HepG2 (cell line): ENCODE data around the gene LSMEM2. TPM values are rescaled to one million over a fixed set of nuclear protein-coding genes. Genes with fewer than 3 reads are reported as not detected.

Source experiments
- ATAC-seq: fragments of 200-7000 bp; cut with Tn5 transposase; 3 replicates; pipeline ENCODE4 v1.9.1; 2020; ENCODE audit warnings: mild to moderate bottlenecking, moderate library complexity
- BruUV-seq: library from RNA; stranded (reverse); fragments of 400-500 nt; replicated peaks from 2 replicates; lab custom pipeline; 2021; lab: Mats Ljungman, UMichigan
- CTCF ChIA-PET: fragments of 300-600 bp; formaldehyde crosslinking; extraction: SDS; loops from one replicate; lab custom pipeline; 2021; ENCODE audit warnings: low total read pairs, inconsistent platforms, low intra/inter-chr PET ratio; lab: Yijun Ruan, JAX
- POLR2A ChIA-PET: fragments of 350-600 bp; sonication (Branson Sonifier 250); formaldehyde crosslinking; loops from one replicate; lab custom pipeline; 2020; ENCODE audit warnings: antibody characterized with exemption, inconsistent platforms; lab: Yijun Ruan, JAX
- DNase-seq: peaks from one replicate; pipeline ENCODE4 v3.0.0-alpha.2; 2015; ENCODE audit warnings: low spot score
- FAIRE-seq: peaks from 3 replicates; lab custom pipeline; 2011; peaks lifted over from hg19 to GRCh38; lab: Jason Lieb, UNC
- H2AFZ ChIP-seq: one replicate; pipeline ENCODE4 v1.6.1; 2011; ENCODE audit warnings: low read length, inconsistent platforms
- H3K27ac ChIP-seq: fragments of 300-600 bp; 3 replicates; pipeline ENCODE4 v1.8.0; 2011; ENCODE audit warnings: mixed run types, mild to moderate bottlenecking, mixed read lengths, low read length, inconsistent platforms; ENCODE audit not compliant: insufficient read depth; ENCODE audit errors: extremely low read length
- H3K27me3 ChIP-seq, 2 experiments: fragments of 200-600 bp in 1 of 2; 2 replicates in 1 of 2; 3 replicates in 1 of 2; pipeline versions ENCODE4 v1.6.0 to v1.8.0; 2011; ENCODE audit warnings: low read length in 2 of 2, mild to moderate bottlenecking in 2 of 2, moderate library complexity in 2 of 2, inconsistent platforms in 1 of 2; ENCODE audit not compliant: insufficient read depth in 2 of 2, control insufficient read depth in 1 of 2
- H3K36me3 ChIP-seq, 2 experiments: fragments of 200-600 bp in 1 of 2; replicated peaks in 1 of 2; 2 replicates in 1 of 2; 3 replicates in 1 of 2; pipeline versions ENCODE4 v1.5.1 to v1.8.0; 2011; ENCODE audit warnings: low read length in 2 of 2, inconsistent platforms in 1 of 2; ENCODE audit not compliant: insufficient read depth in 2 of 2, control insufficient read depth in 1 of 2
- H3K4me1 ChIP-seq: 2 replicates; pipeline ENCODE4 v1.5.1; 2012; ENCODE audit warnings: low read length, inconsistent platforms; ENCODE audit not compliant: insufficient read depth
- H3K4me2 ChIP-seq: 2 replicates; pipeline ENCODE4 v1.6.0; 2011; ENCODE audit warnings: low read depth, low read length, inconsistent platforms
- H3K4me3 ChIP-seq, 3 experiments: fragments of 200-600 bp in 1 of 3; sonication (generic), shearing (Covaris generic) in 1 of 3; replicated peaks in 1 of 3; 2 replicates each; pipeline ENCODE4 v1.5.1; 2011 to 2016; ENCODE audit warnings: low read length in 3 of 3, inconsistent platforms in 2 of 3, low read depth in 2 of 3, mild to moderate bottlenecking in 2 of 3, control low read depth in 1 of 3, mixed read lengths in 1 of 3; ENCODE audit not compliant: insufficient read depth in 1 of 3
- H3K79me2 ChIP-seq: one replicate; pipeline ENCODE4 v1.6.1; 2011; ENCODE audit warnings: low read length, inconsistent platforms; ENCODE audit not compliant: insufficient read depth
- H3K9ac ChIP-seq: 2 replicates; pipeline ENCODE4 v1.6.0; 2011; ENCODE audit warnings: mild to moderate bottlenecking, low read depth, low read length, inconsistent platforms; ENCODE audit not compliant: insufficient read depth
- H3K9me3 ChIP-seq: 2 replicates; pipeline ENCODE4 v1.5.1; 2012; ENCODE audit warnings: mild to moderate bottlenecking, low read length
- H4K20me1 ChIP-seq: 2 replicates; pipeline ENCODE4 v1.6.0; 2011; ENCODE audit warnings: inconsistent platforms, mild to moderate bottlenecking, low read length, moderate library complexity; ENCODE audit not compliant: insufficient read depth
- AGO2 ChIP-seq: fragments of 200-400 bp; formaldehyde crosslinking; optimal IDR thresholded peaks from 2 replicates; pipeline ENCODE3; 2017; ENCODE audit warnings: mild to moderate bottlenecking, low read depth, low read length, moderate library complexity
- ELF3 ChIP-seq: IDR thresholded peaks from 2 replicates; pipeline ENCODE4 v1.6.1; 2016; ENCODE audit warnings: missing genetic modification reagents, missing compliant biosample characterization
- HOXA3 ChIP-seq: sonication (generic); formaldehyde crosslinking; IDR thresholded peaks from 2 replicates; pipeline ENCODE4 v1.5.0; 2020; ENCODE audit warnings: missing genetic modification reagents
- JARID2 ChIP-seq: sonication (generic); formaldehyde crosslinking; IDR thresholded peaks from 2 replicates; pipeline ENCODE4 v1.8.1; 2023; ENCODE audit warnings: missing genetic modification reagents, inconsistent platforms; ENCODE audit not compliant: insufficient replicate concordance
- MAZ ChIP-seq, 2 experiments: sonication (generic) in 1 of 2; formaldehyde crosslinking in 1 of 2; IDR thresholded peaks; 2 replicates each; pipeline versions ENCODE4 v1.5.0 to v1.6.1; 2012 to 2020; ENCODE audit warnings: low read depth in 2 of 2, mild to moderate bottlenecking in 2 of 2, borderline replicate concordance in 1 of 2, improper control_type of control experiment in 1 of 2, low read length in 1 of 2, missing genetic modification reagents in 1 of 2, moderate library complexity in 1 of 2
- NR2F6 ChIP-seq, 2 experiments: IDR thresholded peaks; 2 replicates each; pipeline ENCODE4 v1.6.1; 2016; ENCODE audit warnings: antibody characterized with exemption in 1 of 2, mild to moderate bottlenecking in 1 of 2
- RCOR2 ChIP-seq: IDR thresholded peaks from 2 replicates; pipeline ENCODE4 v1.6.1; 2016; ENCODE audit warnings: missing biosample characterization, missing genetic modification reagents
- RXRB ChIP-seq: IDR thresholded peaks from 2 replicates; pipeline ENCODE4 v1.6.1; 2016; ENCODE audit warnings: borderline replicate concordance, missing genetic modification reagents, missing compliant biosample characterization
- THYN1 ChIP-seq: sonication (generic); formaldehyde crosslinking; IDR thresholded peaks from 2 replicates; pipeline ENCODE4 v1.8.1; 2023; ENCODE audit warnings: low read depth, mild to moderate bottlenecking, moderate library complexity, missing genetic modification reagents, borderline replicate concordance
- ZBTB21 ChIP-seq: sonication (generic); formaldehyde crosslinking; IDR thresholded peaks from 2 replicates; pipeline ENCODE4 v1.4.0; 2020; ENCODE audit warnings: missing genetic modification reagents
- ZMYM3 ChIP-seq: sonication (generic); formaldehyde crosslinking; IDR thresholded peaks from 2 replicates; pipeline ENCODE4 v1.5.1; 2020; ENCODE audit warnings: mild to moderate bottlenecking, missing genetic modification reagents
- ZNF563 ChIP-seq: sonication (generic); formaldehyde crosslinking; IDR thresholded peaks from 2 replicates; pipeline ENCODE4 v1.8.0; 2022; ENCODE audit warnings: mild to moderate bottlenecking, moderate library complexity, missing genetic modification reagents
- ZNF746 ChIP-seq: sonication (generic); formaldehyde crosslinking; IDR thresholded peaks from 2 replicates; pipeline ENCODE4 v1.8.0; 2022; ENCODE audit warnings: mild to moderate bottlenecking, missing genetic modification reagents
- WGBS: methylation state at CpG from one replicate; pipeline ENCODE4 v1.1.6; 2017; ENCODE audit warnings: low lambda C conversion rate; 5-methylcytosine and 5-hydroxymethylcytosine counted together
- in situ Hi-C: cut with HindIII; loops from 2 replicates; pipeline ENCODE4 v1.10.0; 2017; ENCODE audit warnings: low pct_unique_long_range_greater_than_20kb; ENCODE audit not compliant: extremely low pct_ligation_motif_present
- intact Hi-C: fragments of 100-400 bp; cut with micrococcal nuclease; formaldehyde crosslinking; loops from one replicate; pipeline ENCODE4 v1.10.0; 2022; ENCODE audit not compliant: unreplicated experiment
- polyA plus RNA-seq, 8 experiments: library from polyadenylated mRNA; depleted of rRNA in 3 of 8; stranded (reverse) in 7 of 8; unstranded in 1 of 8; fragments of >200 nt; fragmentation: Illumina TruSeq in 4 of 8; extraction: Trizol in 4 of 8; gene quantifications; 2 replicates each; pipeline versions ENCODE4 v1.2.1 to v1.2.3, GENCODE V29; 2011 to 2016; ENCODE audit warnings: low read depth in 4 of 8, missing spikeins in 1 of 8, mixed read lengths in 1 of 8; ENCODE audit not compliant: insufficient read depth in 1 of 8
- total RNA-seq, 5 experiments: library from RNA; depleted of rRNA; stranded (reverse); fragments of >200 nt; fragmentation: Illumina TruSeq; extraction: Trizol; gene quantifications; 2 replicates each; pipeline ENCODE4 v1.2.3, GENCODE V29; 2016; ENCODE audit warnings: low read depth in 1 of 5
- TF ChIP-seq, protein P1 (sequence below): sonication (generic); formaldehyde crosslinking; IDR thresholded peaks from 2 replicates; pipeline ENCODE4 v1.4.0; 2020; ENCODE audit warnings: missing genetic modification reagents
- TF ChIP-seq, protein P2 (sequence below): sonication (generic); formaldehyde crosslinking; IDR thresholded peaks from 2 replicates; pipeline ENCODE4 v1.8.1; 2023; ENCODE audit warnings: missing genetic modification reagents, inconsistent platforms, borderline replicate concordance
- TF ChIP-seq, protein P3 (sequence below): sonication (generic); formaldehyde crosslinking; IDR thresholded peaks from 2 replicates; pipeline ENCODE4 v1.4.0; 2020; ENCODE audit warnings: missing genetic modification reagents

LSMEM2 gene
- total and polyA plus RNA-seq, 2 of the 13 experiments (the other 11 are each of a cell fraction or from before 2014, with no cell fraction given): 0.07 to 0.41 TPM

DNA sequence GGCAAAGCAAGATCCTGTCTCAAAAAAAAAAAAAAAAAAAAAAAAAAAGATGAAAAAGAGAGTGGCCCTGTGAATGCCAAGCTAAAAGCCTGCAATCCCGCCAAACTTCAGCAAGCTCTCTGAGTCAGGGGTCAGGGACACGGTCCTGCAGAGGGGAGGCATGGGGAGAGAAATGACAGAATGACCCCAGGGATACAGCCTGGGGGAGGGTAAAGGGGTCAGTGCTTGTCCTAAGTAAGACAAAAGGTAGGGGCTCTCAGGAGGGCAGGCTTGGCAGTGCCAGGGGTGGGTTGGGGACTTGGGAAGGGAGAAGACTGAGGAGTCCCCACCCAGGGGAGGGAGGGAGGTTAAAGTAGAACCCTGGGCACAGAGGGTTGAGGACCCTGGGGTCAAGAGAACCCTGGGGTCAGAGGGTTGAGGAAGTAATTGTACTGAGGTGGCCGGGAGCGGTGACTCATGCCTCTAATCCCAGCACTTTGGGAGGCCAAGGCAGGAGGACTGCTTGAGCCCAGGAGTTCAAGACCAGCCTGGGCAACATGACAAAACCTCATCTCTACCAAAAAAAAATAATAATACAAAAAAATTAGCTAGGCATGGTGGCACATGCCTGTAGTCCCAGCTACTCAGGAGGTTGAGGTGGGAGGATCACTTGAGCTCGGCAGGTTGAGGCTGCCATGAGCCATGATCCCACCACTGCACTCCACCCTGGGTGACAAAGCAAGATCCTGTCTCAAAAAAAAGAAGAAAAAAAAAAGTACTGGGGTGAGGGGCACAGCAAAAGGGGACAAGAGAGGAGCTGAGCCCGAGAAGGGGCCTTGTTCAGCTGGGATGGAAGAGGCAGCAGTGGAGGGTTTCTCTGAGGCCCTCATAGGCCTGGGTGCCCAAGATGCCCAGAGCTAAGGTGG, 15.2 kb upstream of the LSMEM2 start:
- H4K20me1 ChIP-seq: no peaks in the 10 kb centered on the region
- POLR2A ChIA-PET: interaction anchor here (0.7 to 8.0 kb wide), 24 partner anchors 7 to 114 kb away, joined by 3 to 155 read pairs (median 7); partner anchors contain the start of genes GNAI2, HYAL1, HYAL2 and HYAL3
- H2AFZ ChIP-seq: no peak overlapping the region
- FAIRE-seq (no peak), DNase-seq (peak; percentile 78), ATAC-seq (no peak)
- peaks cover 94% of the 10 kb centered on the region for H3K4me1 ChIP-seq
- BruUV-seq: no TSS peak
- CTCF ChIA-PET: no interaction called here
- peak overlapping the region; percentile 31 to 69 (median 46); a peak in 5 of 6 replicates for H3K4me3 ChIP-seq
- H3K9ac ChIP-seq: peak overlapping the region; percentile 79
- H3K79me2 ChIP-seq: peaks cover 12% of the 10 kb centered on the region
- H3K4me2 ChIP-seq: peak overlapping the region; percentile 89
- H3K9me3 ChIP-seq: no peaks in the 10 kb centered on the region
- WGBS: 6% methylated on average over 6 of the region's 6 CpGs
- intact Hi-C loops (loop anchor here (5.0 kb wide), 1 partner anchor 39 kb away; the partner anchor contains the start of gene HYAL1), in situ Hi-C loops (loop anchor here (5.0 kb wide), 1 partner anchor 59 kb away; the partner anchor contains the start of gene HYAL2)
- peak overlapping the region; percentile 96 for H3K27ac ChIP-seq
- no peaks in the 10 kb centered on the region for H3K27me3 ChIP-seq
- no peaks in the 10 kb centered on the region for H3K36me3 ChIP-seq
- 0 out of 2 replicates have a peak, but pooled peaks have one; percentile 49 for TF ChIP-seq RXRB (CRISPR knock-in tag)
- peak; percentile 90 for TF ChIP-seq NR2F6 (IDR thresholded peaks at IDR 0.05)
- TF ChIP-seq NR2F6 (CRISPR knock-in tag; IDR thresholded peaks at IDR 0.05): peak; percentile 80
- TF ChIP-seq MAZ (IDR thresholded peaks at IDR 0.05; ENCODE audit: borderline replicate concordance, low read depth, low read length): peak; percentile 28; the same call in 1 of the 2 replicates
- TF ChIP-seq MAZ (CRISPR knock-in tag; IDR thresholded peaks at IDR 0.05; ENCODE audit: low read depth): no peak
- no peak for TF ChIP-seq THYN1
- TF ChIP-seq ZNF563 (CRISPR knock-in tag): 0 out of 2 replicates have a peak, but pooled peaks have one; percentile 15
- TF ChIP-seq HOXA3 (CRISPR knock-in tag): 0 out of 2 replicates have a peak, but pooled peaks have one; percentile 2
- TF ChIP-seq, protein P1, sequence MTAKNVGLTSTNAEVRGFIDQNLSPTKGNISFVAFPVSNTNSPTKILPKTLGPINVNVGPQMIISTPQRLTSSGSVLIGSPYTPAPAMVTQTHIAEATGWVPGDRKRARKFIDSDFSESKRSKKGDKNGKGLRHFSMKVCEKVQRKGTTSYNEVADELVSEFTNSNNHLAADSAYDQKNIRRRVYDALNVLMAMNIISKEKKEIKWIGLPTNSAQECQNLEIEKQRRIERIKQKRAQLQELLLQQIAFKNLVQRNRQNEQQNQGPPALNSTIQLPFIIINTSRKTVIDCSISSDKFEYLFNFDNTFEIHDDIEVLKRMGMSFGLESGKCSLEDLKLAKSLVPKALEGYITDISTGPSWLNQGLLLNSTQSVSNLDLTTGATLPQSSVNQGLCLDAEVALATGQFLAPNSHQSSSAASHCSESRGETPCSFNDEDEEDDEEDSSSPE (CRISPR knock-in tag): peak; percentile 64
- TF ChIP-seq ZNF746 (CRISPR knock-in tag): peak; percentile 49; the same call in 1 of the 2 replicates
- no peak for TF ChIP-seq JARID2
- TF ChIP-seq ELF3 (CRISPR knock-in tag): peak; percentile 31; the same call in 1 of the 2 replicates
- TF ChIP-seq, protein P2, sequence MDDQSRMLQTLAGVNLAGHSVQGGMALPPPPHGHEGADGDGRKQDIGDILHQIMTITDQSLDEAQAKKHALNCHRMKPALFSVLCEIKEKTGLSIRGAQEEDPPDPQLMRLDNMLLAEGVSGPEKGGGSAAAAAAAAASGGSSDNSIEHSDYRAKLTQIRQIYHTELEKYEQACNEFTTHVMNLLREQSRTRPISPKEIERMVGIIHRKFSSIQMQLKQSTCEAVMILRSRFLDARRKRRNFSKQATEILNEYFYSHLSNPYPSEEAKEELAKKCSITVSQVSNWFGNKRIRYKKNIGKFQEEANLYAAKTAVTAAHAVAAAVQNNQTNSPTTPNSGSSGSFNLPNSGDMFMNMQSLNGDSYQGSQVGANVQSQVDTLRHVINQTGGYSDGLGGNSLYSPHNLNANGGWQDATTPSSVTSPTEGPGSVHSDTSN: no peak
- TF ChIP-seq, protein P3, sequence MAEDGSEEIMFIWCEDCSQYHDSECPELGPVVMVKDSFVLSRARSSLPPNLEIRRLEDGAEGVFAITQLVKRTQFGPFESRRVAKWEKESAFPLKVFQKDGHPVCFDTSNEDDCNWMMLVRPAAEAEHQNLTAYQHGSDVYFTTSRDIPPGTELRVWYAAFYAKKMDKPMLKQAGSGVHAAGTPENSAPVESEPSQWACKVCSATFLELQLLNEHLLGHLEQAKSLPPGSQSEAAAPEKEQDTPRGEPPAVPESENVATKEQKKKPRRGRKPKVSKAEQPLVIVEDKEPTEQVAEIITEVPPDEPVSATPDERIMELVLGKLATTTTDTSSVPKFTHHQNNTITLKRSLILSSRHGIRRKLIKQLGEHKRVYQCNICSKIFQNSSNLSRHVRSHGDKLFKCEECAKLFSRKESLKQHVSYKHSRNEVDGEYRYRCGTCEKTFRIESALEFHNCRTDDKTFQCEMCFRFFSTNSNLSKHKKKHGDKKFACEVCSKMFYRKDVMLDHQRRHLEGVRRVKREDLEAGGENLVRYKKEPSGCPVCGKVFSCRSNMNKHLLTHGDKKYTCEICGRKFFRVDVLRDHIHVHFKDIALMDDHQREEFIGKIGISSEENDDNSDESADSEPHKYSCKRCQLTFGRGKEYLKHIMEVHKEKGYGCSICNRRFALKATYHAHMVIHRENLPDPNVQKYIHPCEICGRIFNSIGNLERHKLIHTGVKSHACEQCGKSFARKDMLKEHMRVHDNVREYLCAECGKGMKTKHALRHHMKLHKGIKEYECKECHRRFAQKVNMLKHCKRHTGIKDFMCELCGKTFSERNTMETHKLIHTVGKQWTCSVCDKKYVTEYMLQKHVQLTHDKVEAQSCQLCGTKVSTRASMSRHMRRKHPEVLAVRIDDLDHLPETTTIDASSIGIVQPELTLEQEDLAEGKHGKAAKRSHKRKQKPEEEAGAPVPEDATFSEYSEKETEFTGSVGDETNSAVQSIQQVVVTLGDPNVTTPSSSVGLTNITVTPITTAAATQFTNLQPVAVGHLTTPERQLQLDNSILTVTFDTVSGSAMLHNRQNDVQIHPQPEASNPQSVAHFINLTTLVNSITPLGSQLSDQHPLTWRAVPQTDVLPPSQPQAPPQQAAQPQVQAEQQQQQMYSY (CRISPR knock-in tag): no peak
- TF ChIP-seq ZBTB21 (CRISPR knock-in tag): no peak
- TF ChIP-seq RCOR2 (CRISPR knock-in tag): peak; percentile 45; the same call in 1 of the 2 replicates
- TF ChIP-seq ZMYM3 (CRISPR knock-in tag): peak; percentile 74
- TF ChIP-seq AGO2: no peak
